Measurements from ENCODE around the gene CALHM4. TPM values are rescaled to one million over a fixed set of nuclear protein-coding genes. Genes with fewer than 3 reads are reported as not detected.

Gene CALHM4
- total and polyA plus RNA-seq, 2 of the 8 experiments (the other 6 are each of a cell fraction or from before 2014, with no cell fraction given): not detected

GRCh38 chr6:116528780-116529179, 24.8 kb upstream of the CALHM4 start:
- Histone ChIP-seq H4K91ac (replicated peaks; ENCODE audit: insufficient read length, low read length) (no peak overlapping the region), H4K20me1 (replicated peaks in 1 of 2; ENCODE audit: control insufficient read depth in 1 of 2, insufficient read depth in 2 of 2, low read length in 2 of 2) (no peaks in the 10 kb centered on the region), H3K18ac (ENCODE audit: extremely low read depth, low read length) (0 out of 2 replicates have a peak overlapping the region, but pooled peaks have one; percentile 7), H2AK5ac (ENCODE audit: low read depth, low read length) (no peak overlapping the region), H2AFZ (ENCODE audit: low read length) (no peak overlapping the region), H2BK5ac (ENCODE audit: low read depth, low read length) (no peak overlapping the region), H3K9me3 (ENCODE audit: insufficient read depth in 2 of 2, low read depth in 1 of 2, low read length in 1 of 2) (no peaks in the 10 kb centered on the region), H2BK12ac (ENCODE audit: low read depth, low read length) (no peak overlapping the region; the same call in 1 of the 2 replicates), H4K8ac (ENCODE audit: extremely low read depth, insufficient read depth, low read length) (no peak overlapping the region), H3K23ac (ENCODE audit: insufficient read length) (no peak overlapping the region), H3K27ac (ENCODE audit: low read depth, low read length) (no peak overlapping the region), H4K5ac (ENCODE audit: insufficient read length, low read depth, low read length) (no peak overlapping the region), H3K9ac (replicated peaks in 1 of 4; ENCODE audit: extremely low read depth in 1 of 4, low read depth in 3 of 4, low read length in 3 of 4) (no peak overlapping the region), H2BK120ac (replicated peaks; ENCODE audit: low read depth, low read length) (no peak overlapping the region), H3K4me3 (ENCODE audit: extremely low read depth in 1 of 4, insufficient read depth in 2 of 4, low read depth in 3 of 4, low read length in 4 of 4) (no peak overlapping the region), H2BK20ac (ENCODE audit: low read length) (0 out of 2 replicates have a peak overlapping the region, but pooled peaks have one; percentile 16), H3K14ac (ENCODE audit: insufficient read length) (no peak overlapping the region), H3K4ac (replicated peaks; ENCODE audit: insufficient read length, low read depth, low read length) (no peak overlapping the region), H3K56ac (replicated peaks; ENCODE audit: insufficient read length, low read depth, low read length) (no peak overlapping the region), H3K4me2 (ENCODE audit: insufficient read depth in 1 of 2, low read depth in 2 of 2, low read length in 2 of 2) (no peak overlapping the region), H3K4me1 (replicated peaks in 1 of 4; ENCODE audit: control insufficient read depth in 3 of 4, insufficient read depth in 4 of 4, low read length in 3 of 4) (peaks cover 0 to 12% (median 10%) of the 10 kb centered on the region in 4 experiments; a peak in 5 of 7 replicates), H3K23me2 (ENCODE audit: low read depth, low read length) (no peaks in the 10 kb centered on the region), H2BK15ac (ENCODE audit: low read length) (no peak overlapping the region), H3K36me3 (ENCODE audit: control insufficient read depth in 2 of 4, insufficient read depth in 4 of 4, low read length in 3 of 4) (no peaks in the 10 kb centered on the region), H3K27me3 (replicated peaks in 1 of 4; ENCODE audit: control insufficient read depth in 3 of 4, extremely low read depth in 1 of 4, insufficient read depth in 3 of 4, low read length in 3 of 4) (no peaks in the 10 kb centered on the region), H3K79me1 (ENCODE audit: low read depth, low read length) (no peaks in the 10 kb centered on the region), H3K79me2 (ENCODE audit: control insufficient read depth in 1 of 2, insufficient read depth in 2 of 2, low read length in 2 of 2) (no peaks in the 10 kb centered on the region)
- FAIRE-seq (no peak), DNase-seq (ENCODE audit: low read depth in 1 of 2, low spot score in 2 of 2) (no peak)
- 70% methylated on average over 3 of the region's 3 CpGs; no CpG with 5 or more reads in 1 of the 2 experiments for WGBS, 2 experiments (ENCODE audit: extremely low coverage in 1 of 2, insufficient coverage in 1 of 2, insufficient read length in 1 of 2, insufficient replicate concordance in 2 of 2, low coverage in 1 of 2, low lambda C conversion rate in 2 of 2, missing lambda C conversion rate in 1 of 2)
- ChIA-PET POLR2A (ENCODE audit: partially characterized antibody) (interaction anchor here (1.4 kb wide), 1 partner anchor 257 kb away, joined by 3 read pairs; no protein-coding TSS in a partner anchor), CTCF (ENCODE audit: partially characterized antibody) (interaction anchor here (0.9 to 2.2 kb wide), 4 partner anchors 13 to 257 kb away, joined by 3 to 11 read pairs (median 4); no protein-coding TSS in a partner anchor)
- no peak for TF ChIP-seq BACH1 (IDR thresholded peaks at IDR 0.05; ENCODE audit: low read length)
- TF ChIP-seq JUND (IDR thresholded peaks at IDR 0.05; ENCODE audit: low read length): no peak
- no peak for TF ChIP-seq YY1 (IDR thresholded peaks at IDR 0.05; ENCODE audit: low read depth, low read length)
- no peak for TF ChIP-seq TCF12 (IDR thresholded peaks at IDR 0.05; ENCODE audit: low read depth, low read length)
- no peak for TF ChIP-seq HDAC2 (IDR thresholded peaks at IDR 0.05; ENCODE audit: borderline replicate concordance in 1 of 2, low read depth in 2 of 2, low read length in 2 of 2)
- no peak for TF ChIP-seq JUN (IDR thresholded peaks at IDR 0.05; ENCODE audit: low read depth, low read length)
- TF ChIP-seq, protein P1, sequence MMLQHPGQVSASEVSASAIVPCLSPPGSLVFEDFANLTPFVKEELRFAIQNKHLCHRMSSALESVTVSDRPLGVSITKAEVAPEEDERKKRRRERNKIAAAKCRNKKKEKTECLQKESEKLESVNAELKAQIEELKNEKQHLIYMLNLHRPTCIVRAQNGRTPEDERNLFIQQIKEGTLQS (IDR thresholded peaks at IDR 0.05; ENCODE audit: insufficient read depth, low read depth, low read length): no peak
- TF ChIP-seq NANOG (IDR thresholded peaks at IDR 0.05; ENCODE audit: insufficient read depth, low read depth, low read length, poor library complexity, severe bottlenecking): no peak
- no peak for TF ChIP-seq MAFK (IDR thresholded peaks at IDR 0.05; ENCODE audit: low read depth, low read length)
- TF ChIP-seq CTBP2 (IDR thresholded peaks at IDR 0.05; ENCODE audit: borderline replicate concordance, insufficient read depth, insufficient read length, low read length): no peak
- TF ChIP-seq CEBPB (IDR thresholded peaks at IDR 0.05; ENCODE audit: low read depth, low read length): no peak
- TF ChIP-seq NRF1 (IDR thresholded peaks at IDR 0.05; ENCODE audit: low read depth, low read length): no peak
- TF ChIP-seq RAD21 (IDR thresholded peaks at IDR 0.05 in 1 of 2, conservative IDR thresholded peaks at IDR 0.05 in 1 of 2; ENCODE audit: low read depth in 2 of 2, low read length in 2 of 2): no peak
